SHP77 (cell line): Measurements from ENCODE around the gene DIP2A.

ENCODE experiments used
- DNase-seq, 2 experiments: peaks; one replicate each; lab custom pipeline; 2025; lab: John Stamatoyannopoulos, UW

The DIP2A gene

GRCh38 chr21:46594276-46594675 is 135.6 kb downstream of the DIP2A start:
- no peak for DNase-seq

- no peak for DNase-seq
Measured at GRCh38 chr21:46596201-46596600, 137.5 kb downstream of the DIP2A start.

- DNase-seq = no peak
Measured at GRCh38 chr21:46597031-46597430, 138.3 kb downstream of the DIP2A start.

GRCh38 chr21:46597896-46598343 is 139.2 kb downstream of the DIP2A start:
- DNase-seq = no peak

GRCh38 chr21:46598581-46599572 is 140.2 kb downstream of the DIP2A start:
- no peak for DNase-seq

GRCh38 chr21:46600305-46600704 is 141.6 kb downstream of the DIP2A start:
- DNase-seq = no peak

GRCh38 chr21:46600978-46601377 is 142.3 kb downstream of the DIP2A start:
- DNase-seq = no peak

GRCh38 chr21:46603228-46603627 is 144.5 kb downstream of the DIP2A start:
- DNase-seq = no peak

- DNase-seq = no peak
Measured at GRCh38 chr21:46604329-46604974, 145.8 kb downstream of the DIP2A start.

- DNase-seq = peak; percentile 5 to 47
Measured at GRCh38 chr21:46604975-46605766, 146.5 kb downstream of the DIP2A start, which contains the start of gene S100B. S100B (minus strand) TSS chr21:46605082; CDS start chr21:46602415, 2,667 bp downstream.

- no peak for DNase-seq
Measured at GRCh38 chr21:46605767-46606426, 147.2 kb downstream of the DIP2A start.

- DNase-seq = no peak
Measured at GRCh38 chr21:46606427-46606813, 147.7 kb downstream of the DIP2A start.

GRCh38 chr21:46607636-46608035 is 148.9 kb downstream of the DIP2A start:
- no peak for DNase-seq

- no peak for DNase-seq
Measured at GRCh38 chr21:46608672-46609111, 150.0 kb downstream of the DIP2A start.

- DNase-seq = no peak
Measured at GRCh38 chr21:46610018-46610701, 151.5 kb downstream of the DIP2A start.

- DNase-seq = no peak
Measured at GRCh38 chr21:46613391-46613790, 154.7 kb downstream of the DIP2A start.

- no peak for DNase-seq
Measured at GRCh38 chr21:46616050-46616449, 157.4 kb downstream of the DIP2A start.

GRCh38 chr21:46616656-46617055 is 158.0 kb downstream of the DIP2A start:
- DNase-seq = no peak

- no peak for DNase-seq
Measured at GRCh38 chr21:46617267-46618051, 158.8 kb downstream of the DIP2A start.

- no peak for DNase-seq
Measured at GRCh38 chr21:46618738-46619379, 160.2 kb downstream of the DIP2A start.
